ENCODE measurements around the gene SNW1. TPM values are rescaled to one million over a fixed set of nuclear protein-coding genes. Genes with fewer than 3 reads are reported as not detected.

Gene SNW1
- total and polyA plus RNA-seq, 2 of the 4 experiments (the other 2 are of a cell fraction) = 28.2 to 30.6 TPM

DNA sequence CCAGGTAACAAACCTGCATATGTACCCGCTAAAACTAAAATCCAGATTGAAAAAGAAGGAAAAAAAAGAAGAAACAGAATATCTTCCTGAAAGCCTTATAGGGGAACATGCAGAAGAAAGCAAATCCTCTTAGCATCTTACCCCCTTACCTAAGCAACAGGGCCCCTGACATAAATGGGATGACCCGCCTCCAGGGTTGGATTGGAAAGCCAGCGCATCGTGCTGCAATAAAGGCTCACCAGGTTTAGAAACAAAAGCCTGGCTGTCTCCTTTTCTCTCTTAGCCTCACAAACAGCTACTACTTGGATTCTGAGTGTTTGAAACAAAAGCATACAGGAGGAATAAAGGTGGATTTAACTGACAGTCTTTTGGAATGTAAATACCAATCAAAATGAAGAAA, 25.2 kb upstream of the SNW1 start:
- intact Hi-C loops (cut with micrococcal nuclease) = no loop called here
- BruUV-seq (replicated peaks) = no TSS peak
- H2BK15ac ChIP-seq (ENCODE audit: low read depth, low read length) = no peak overlapping the region

More for the DNA sequence above, 25.2 kb upstream of the SNW1 start:
- Histone ChIP-seq H3K36me3 (ENCODE audit: control insufficient read depth, insufficient read depth, low read length) (no peaks in the 10 kb centered on the region), H4K8ac (ENCODE audit: low read depth in 2 of 2, low read length in 2 of 2) (no peak overlapping the region), H3K4me2 (ENCODE audit: low read depth, low read length) (no peak overlapping the region), H3K18ac (ENCODE audit: low read depth, low read length) (no peak overlapping the region), H3K56ac (ENCODE audit: extremely low read depth, insufficient read depth, low read length) (no peak overlapping the region), H3K27me3 (ENCODE audit: control insufficient read depth, insufficient read depth, low read length) (peaks cover 2% of the 10 kb centered on the region; the same call in 1 of the 2 replicates), H4K20me1 (ENCODE audit: insufficient read depth, low read length) (no peaks in the 10 kb centered on the region), H2AK9ac (replicated peaks; ENCODE audit: low read depth, low read length, poor library complexity) (no peak overlapping the region), H3K4me1 (ENCODE audit: control insufficient read depth, insufficient read depth, low read length) (0 out of 2 replicates have a peak, but pooled peaks cover 1% of the 10 kb centered on the region), H3K27ac (ENCODE audit: insufficient read depth, low read length) (no peak overlapping the region), H2BK120ac (ENCODE audit: low read depth, low read length) (no peak overlapping the region), H3K9me3 (ENCODE audit: control insufficient read depth, insufficient read depth, low read length) (no peaks in the 10 kb centered on the region), H4K5ac (ENCODE audit: low read depth, low read length) (no peak overlapping the region), H2AFZ (replicated peaks; ENCODE audit: low read length, poor library complexity) (no peak overlapping the region), H3K14ac (replicated peaks; ENCODE audit: low read depth, low read length) (no peak overlapping the region), H3K4me3 (ENCODE audit: insufficient read depth, low read depth, low read length) (no peak overlapping the region), H3K4ac (ENCODE audit: low read depth, low read length) (no peak overlapping the region), H4K91ac (ENCODE audit: insufficient read depth, low read depth, low read length) (no peak overlapping the region), H3K23ac (ENCODE audit: low read depth, low read length) (no peak overlapping the region), H2BK20ac (ENCODE audit: low read depth, low read length) (no peak overlapping the region), H3K9me1 (ENCODE audit: insufficient read depth, low read length) (no peaks in the 10 kb centered on the region), H2BK5ac (ENCODE audit: low read depth, low read length, poor library complexity, severe bottlenecking) (no peak overlapping the region), H3K79me1 (ENCODE audit: low read depth in 1 of 2, low read length in 2 of 2) (no peaks in the 10 kb centered on the region), H2AK5ac (ENCODE audit: low read depth, low read length) (no peak overlapping the region), H3K9ac (ENCODE audit: low read depth, low read length) (no peak overlapping the region)
- TF ChIP-seq NFE2L2 (IDR thresholded peaks at IDR 0.05; ENCODE audit: low read depth, low read length) = no peak
- TF ChIP-seq BHLHE40 (IDR thresholded peaks at IDR 0.05; ENCODE audit: low read depth, low read length) = no peak
- WGBS, 2 experiments (ENCODE audit: extremely low coverage in 2 of 2, insufficient read length in 1 of 2) = no CpG with 5 or more reads among the region's 4 CpGs
- in situ Hi-C loops (cut with MboI; ENCODE audit: low sequenced_read_pairs) (no loop called here), dilution Hi-C loops (cut with HindIII; ENCODE audit: low sequenced_read_pairs, unreplicated experiment) (no loop called here)
- ChIA-PET CTCF (interaction anchor here (0.9 kb wide), 1 partner anchor 25 kb away, joined by 3 read pairs; the partner anchor contains the start of gene SNW1), POLR2A (ENCODE audit: unreplicated experiment) (no interaction called here)
- ATAC-seq (ENCODE audit: low read depth) = no peak
- no peak for DNase-seq
